ENCODE data around the gene HASPIN. TPM values are rescaled to one million over a fixed set of nuclear protein-coding genes. Genes with fewer than 3 reads are reported as not detected.
A peak's percentile ranks its signal among the peaks of the same experiment; 100 is the strongest.

HASPIN gene
- total and polyA plus RNA-seq, 4 donors, result 0.24 to 1.1 (median 0.51) TPM

GRCh38 chr17:3681565-3681964, 42.1 kb upstream of the HASPIN start:
- 69 to 71% methylated on average over 20 of the region's 20 CpGs for WGBS, 2 donors
- H3K36me3 ChIP-seq (ENCODE audit: control insufficient read depth in 4 of 4, insufficient read depth in 4 of 4, low read length in 4 of 4), result no peaks in the 10 kb centered on the region

GRCh38 chr17:3682033-3682432, 41.7 kb upstream of the HASPIN start:
- Histone ChIP-seq H3K27ac (ENCODE audit: low read depth in 1 of 2, low read length in 1 of 2) (no peak overlapping the region), H3K4me1 (ENCODE audit: control insufficient read depth in 5 of 5, insufficient read depth in 5 of 5, low read length in 5 of 5) (no peaks in the 10 kb centered on the region), H3K4me3 (no peak overlapping the region), H3K9ac (ENCODE audit: insufficient read depth in 1 of 2, low read length in 2 of 2) (no peak overlapping the region), H3K27me3 (ENCODE audit: control insufficient read depth in 3 of 3, insufficient read depth in 3 of 3, low read length in 2 of 3) (peaks cover 0 to 13% (median 3%) of the 10 kb centered on the region in 3 donors), H3K36me3 (ENCODE audit: control insufficient read depth in 4 of 4, insufficient read depth in 4 of 4, low read length in 4 of 4) (no peaks in the 10 kb centered on the region), H3K9me3 (ENCODE audit: control insufficient read depth in 4 of 4, insufficient read depth in 3 of 4, low read length in 3 of 4) (no peaks in the 10 kb centered on the region)
- WGBS, 2 donors, result 87 to 93% methylated on average over 12 of the region's 12 CpGs
- no peak for TF ChIP-seq CTCF (IDR thresholded peaks at IDR 0.05; ENCODE audit: control extremely low read depth, extremely low read depth)
- ATAC-seq (ENCODE audit: insufficient read depth, low FRiP score) (no peak), DNase-seq (no peak)

More at GRCh38 chr17:3681565-3681964, 42.1 kb upstream of the HASPIN start:
- Histone ChIP-seq H3K9ac (ENCODE audit: insufficient read depth in 1 of 2, low read length in 2 of 2) (no peak overlapping the region), H3K9me3 (ENCODE audit: control insufficient read depth in 4 of 4, insufficient read depth in 3 of 4, low read length in 3 of 4) (no peaks in the 10 kb centered on the region), H3K4me1 (ENCODE audit: control insufficient read depth in 5 of 5, insufficient read depth in 5 of 5, low read length in 5 of 5) (no peaks in the 10 kb centered on the region), H3K27me3 (ENCODE audit: control insufficient read depth in 3 of 3, insufficient read depth in 3 of 3, low read length in 2 of 3) (peaks cover 0 to 13% (median 3%) of the 10 kb centered on the region in 3 donors), H3K27ac (ENCODE audit: low read depth in 1 of 2, low read length in 1 of 2) (no peak overlapping the region), H3K4me3 (no peak overlapping the region)
- DNase-seq (no peak), ATAC-seq (ENCODE audit: insufficient read depth, low FRiP score) (no peak)
- TF ChIP-seq CTCF (IDR thresholded peaks at IDR 0.05; ENCODE audit: control extremely low read depth, extremely low read depth), result no peak

DNA sequence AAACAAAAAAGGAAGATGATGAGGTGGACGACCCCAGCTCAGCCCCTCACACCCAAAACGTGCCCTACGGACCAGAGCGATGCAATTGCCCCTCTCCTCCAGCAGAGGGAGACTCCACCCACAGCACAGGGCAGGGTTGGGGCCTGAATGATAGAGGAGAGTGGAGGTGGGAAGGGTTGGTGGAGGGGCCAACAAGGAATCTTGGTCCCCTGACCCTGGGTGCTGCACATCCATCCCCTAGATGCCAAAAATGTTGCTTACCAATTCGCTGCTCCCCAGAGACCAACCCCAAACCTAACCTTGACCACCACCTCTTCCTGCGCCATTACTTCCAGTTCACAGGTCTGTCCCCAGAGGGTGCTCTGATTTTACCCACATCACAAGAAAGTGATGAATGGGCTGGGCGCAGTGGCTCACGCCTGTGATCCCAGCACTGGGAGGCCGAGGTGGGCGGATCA, 40.6 kb upstream of the HASPIN start:
- Histone ChIP-seq H3K9me3 (ENCODE audit: control insufficient read depth in 4 of 4, insufficient read depth in 3 of 4, low read length in 3 of 4) (no peaks in the 10 kb centered on the region), H3K4me1 (ENCODE audit: control insufficient read depth in 5 of 5, insufficient read depth in 5 of 5, low read length in 5 of 5) (no peaks in the 10 kb centered on the region), H3K36me3 (ENCODE audit: control insufficient read depth in 4 of 4, insufficient read depth in 4 of 4, low read length in 4 of 4) (no peaks in the 10 kb centered on the region), H3K9ac (ENCODE audit: insufficient read depth in 1 of 2, low read length in 2 of 2) (no peak overlapping the region), H3K27me3 (ENCODE audit: control insufficient read depth in 3 of 3, insufficient read depth in 3 of 3, low read length in 2 of 3) (peaks cover 0 to 13% (median 3%) of the 10 kb centered on the region in 3 donors), H3K27ac (ENCODE audit: low read depth in 1 of 2, low read length in 1 of 2) (no peak overlapping the region), H3K4me3 (no peak overlapping the region)
- peak; percentile 52 for TF ChIP-seq CTCF (IDR thresholded peaks at IDR 0.05; ENCODE audit: control extremely low read depth, extremely low read depth)
- DNase-seq, result no peak
- no peak for ATAC-seq (ENCODE audit: insufficient read depth, low FRiP score)
- WGBS, 2 donors, result 28 to 33% methylated on average over 10 of the region's 10 CpGs

DNA sequence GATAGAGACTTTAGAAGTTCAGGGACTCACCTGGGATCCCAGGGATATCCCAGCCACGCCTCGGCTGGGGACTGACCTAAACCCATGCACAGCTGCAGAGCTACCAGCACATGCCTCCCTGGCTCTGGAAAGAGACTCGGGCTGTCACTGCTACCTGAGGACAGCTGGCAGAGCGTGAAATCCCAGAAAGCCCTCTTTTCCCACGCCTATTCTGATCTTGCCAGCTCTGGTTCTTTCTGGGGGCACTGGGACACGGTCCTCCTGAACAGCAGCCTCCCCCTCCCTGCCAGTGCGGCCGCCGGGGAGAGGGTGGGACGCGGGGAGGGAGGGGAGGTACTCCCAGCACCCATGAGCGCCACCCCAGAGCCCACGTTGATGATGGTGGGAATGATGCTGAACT, 38.5 kb upstream of the HASPIN start:
- Histone ChIP-seq H3K4me3 (peak overlapping the region; percentile 13), H3K4me1 (ENCODE audit: control insufficient read depth in 5 of 5, insufficient read depth in 5 of 5, low read length in 5 of 5) (no peaks in the 10 kb centered on the region), H3K27me3 (ENCODE audit: control insufficient read depth in 3 of 3, insufficient read depth in 3 of 3, low read length in 2 of 3) (peaks cover 0 to 23% (median 3%) of the 10 kb centered on the region in 3 donors), H3K9ac (ENCODE audit: insufficient read depth in 1 of 2, low read length in 2 of 2) (no peak overlapping the region), H3K27ac (ENCODE audit: low read depth in 1 of 2, low read length in 1 of 2) (no peak overlapping the region), H3K9me3 (ENCODE audit: control insufficient read depth in 4 of 4, insufficient read depth in 3 of 4, low read length in 3 of 4) (no peaks in the 10 kb centered on the region), H3K36me3 (ENCODE audit: control insufficient read depth in 4 of 4, insufficient read depth in 4 of 4, low read length in 4 of 4) (no peaks in the 10 kb centered on the region)
- ATAC-seq (ENCODE audit: insufficient read depth, low FRiP score), result no peak
- no peak for TF ChIP-seq CTCF (IDR thresholded peaks at IDR 0.05; ENCODE audit: control extremely low read depth, extremely low read depth)
- WGBS, 2 donors, result 33 to 50% methylated on average over 8 to 13 of the region's 13 CpGs
- no peak for DNase-seq

Data from lung (tissue), 12 donors.